ENCODE data around the gene NDUFB3.
"Not testable (repeated sequence)": the region's sequence is repeated elsewhere in the genome, so short reads cannot be mapped to it uniquely, and the experiment has no call there.

NDUFB3 gene

GRCh38 chr2:201071479-201072200, at the start of gene NDUFB3, which contains the start of gene HYCC2:
Gene NDUFB3 (plus strand): TSS chr2:201072001. CDS start chr2:201078883, 6,882 bp downstream.
Gene HYCC2 (minus strand): TSS chr2:201071671. CDS start chr2:201024009, 47,662 bp downstream.
- peak; percentile 90 for DNase-seq (ENCODE audit: low read depth)

- no peak for DNase-seq (ENCODE audit: low read depth)
Measured at GRCh38 chr2:201024518-201024917, 47.3 kb upstream of the NDUFB3 start.

- DNase-seq (ENCODE audit: low read depth): not testable (repeated sequence)
Measured at GRCh38 chr2:201034355-201034754, 37.4 kb upstream of the NDUFB3 start.

- DNase-seq (ENCODE audit: low read depth): not testable (repeated sequence)
Measured at GRCh38 chr2:201038361-201038760, 33.4 kb upstream of the NDUFB3 start.

GRCh38 chr2:201038855-201039254, 32.9 kb upstream of the NDUFB3 start:
- DNase-seq (ENCODE audit: low read depth): no peak

- no peak for DNase-seq (ENCODE audit: low read depth)
Measured at GRCh38 chr2:201040867-201041628, 30.8 kb upstream of the NDUFB3 start.

- DNase-seq (ENCODE audit: low read depth): not testable (repeated sequence)
Measured at GRCh38 chr2:201042451-201042850, 29.4 kb upstream of the NDUFB3 start.

- DNase-seq (ENCODE audit: low read depth): not testable (repeated sequence)
Measured at GRCh38 chr2:201043050-201043449, 28.8 kb upstream of the NDUFB3 start.

- DNase-seq (ENCODE audit: low read depth): no peak
Measured at GRCh38 chr2:201046881-201047280, 24.9 kb upstream of the NDUFB3 start.

- DNase-seq (ENCODE audit: low read depth): no peak
Measured at GRCh38 chr2:201049455-201049854, 22.3 kb upstream of the NDUFB3 start.

- DNase-seq (ENCODE audit: low read depth): no peak
Measured at GRCh38 chr2:201057087-201057521, 14.7 kb upstream of the NDUFB3 start.

GRCh38 chr2:201057715-201058248, 14.0 kb upstream of the NDUFB3 start:
- DNase-seq (ENCODE audit: low read depth): no peak

- no peak for DNase-seq (ENCODE audit: low read depth)
Measured at GRCh38 chr2:201058914-201059313, 12.9 kb upstream of the NDUFB3 start.

GRCh38 chr2:201059961-201060755, 11.6 kb upstream of the NDUFB3 start:
- DNase-seq (ENCODE audit: low read depth): no peak

- not testable (repeated sequence) for DNase-seq (ENCODE audit: low read depth)
Measured at GRCh38 chr2:201063516-201063915, 8.3 kb upstream of the NDUFB3 start.

- DNase-seq (ENCODE audit: low read depth): no peak
Measured at GRCh38 chr2:201064797-201065329, 6.9 kb upstream of the NDUFB3 start.

- DNase-seq (ENCODE audit: low read depth): no peak
Measured at GRCh38 chr2:201070948-201071478, 788 bp upstream of the NDUFB3 start.

- no peak for DNase-seq (ENCODE audit: low read depth)
Measured at GRCh38 chr2:201072201-201072530, 365 bp downstream of the NDUFB3 start.

- no peak for DNase-seq (ENCODE audit: low read depth)
Measured at GRCh38 chr2:201073071-201073470, 1.3 kb downstream of the NDUFB3 start.

GRCh38 chr2:201074996-201075395, 3.2 kb downstream of the NDUFB3 start:
- no peak for DNase-seq (ENCODE audit: low read depth)

GRCh38 chr2:201084863-201085262, 13.1 kb downstream of the NDUFB3 start:
- no peak for DNase-seq (ENCODE audit: low read depth)

GRCh38 chr2:201090574-201090973, 18.8 kb downstream of the NDUFB3 start:
- DNase-seq (ENCODE audit: low read depth): no peak
